GM12878 (cell line): Measurements from ENCODE around the gene MIF. TPM values are rescaled to one million over a fixed set of nuclear protein-coding genes. Genes with fewer than 3 reads are reported as not detected.
A peak's percentile ranks its signal among the peaks of the same experiment; 100 is the strongest.

Experiments
- ATF2 ChIP-seq: IDR thresholded peaks from 2 replicates; pipeline ENCODE4 v1.6.1; 2012; ENCODE audit warnings: low read length, inconsistent platforms
- BCL3 ChIP-seq: IDR thresholded peaks from 2 replicates; pipeline ENCODE4 v1.6.1; 2011; ENCODE audit warnings: borderline replicate concordance, low read depth, mild to moderate bottlenecking, moderate library complexity, low read length; ENCODE audit not compliant: insufficient read depth, poor library complexity, severe bottlenecking
- BHLHE40 ChIP-seq, 2 experiments: fragments of 450-650 bp in 1 of 2; IDR thresholded peaks; 2 replicates each; pipeline ENCODE4 v1.6.1; 2011 to 2017; ENCODE audit warnings: low read depth in 2 of 2, borderline replicate concordance in 1 of 2, improper control_type of control experiment in 1 of 2, low read length in 1 of 2, mild to moderate bottlenecking in 1 of 2
- CHD4 ChIP-seq: fragments of 200-600 bp; sonication (generic); IDR thresholded peaks from 2 replicates; pipeline ENCODE4 v1.6.1; 2016; ENCODE audit warnings: mild to moderate bottlenecking
- EED ChIP-seq: sonication (generic); IDR thresholded peaks from 2 replicates; pipeline ENCODE4 v1.6.1; 2016; ENCODE audit warnings: antibody characterized with exemption, low read depth
- ESRRA ChIP-seq: IDR thresholded peaks from 2 replicates; pipeline ENCODE4 v1.6.1; 2012; ENCODE audit warnings: mild to moderate bottlenecking, low read length, improper control_type of control experiment
- FOS ChIP-seq: IDR thresholded peaks from 3 replicates; pipeline ENCODE4 v1.6.1; 2011; ENCODE audit warnings: borderline replicate concordance; ENCODE audit not compliant: insufficient read length; ENCODE audit errors: extremely low read depth
- IRF3 ChIP-seq: fragments of 450-650 bp; IDR thresholded peaks from 2 replicates; pipeline ENCODE4 v1.6.1; 2014; ENCODE audit warnings: mild to moderate bottlenecking
- KDM1A ChIP-seq: fragments of 200-600 bp; sonication (generic); IDR thresholded peaks from 2 replicates; pipeline ENCODE4 v1.6.1; 2016; ENCODE audit warnings: borderline replicate concordance
- NR2F1 ChIP-seq: fragments of 450-650 bp; conservative IDR thresholded peaks from 2 replicates; pipeline ENCODE4 v1.6.1; 2017; ENCODE audit warnings: mild to moderate bottlenecking
- NRF1 ChIP-seq: conservative IDR thresholded peaks from 2 replicates; pipeline ENCODE4 v1.6.1; 2011; ENCODE audit warnings: mild to moderate bottlenecking, low read depth, low read length, improper control_type of control experiment
- POLR2A ChIP-seq: IDR thresholded peaks from 2 replicates; pipeline ENCODE4 v1.6.1; 2011; ENCODE audit warnings: low read depth, mild to moderate bottlenecking, low read length
- POLR2AphosphoS5 ChIP-seq: IDR thresholded peaks from 2 replicates; pipeline ENCODE4 v1.6.1; 2011; ENCODE audit warnings: mild to moderate bottlenecking, low read length, inconsistent platforms
- RCOR1 ChIP-seq: conservative IDR thresholded peaks from 2 replicates; pipeline ENCODE4 v1.6.1; 2012; ENCODE audit warnings: low read depth, low read length, improper control_type of control experiment
- SPI1 ChIP-seq: IDR thresholded peaks from 2 replicates; pipeline ENCODE4 v1.6.1; 2011; ENCODE audit warnings: low read depth, mild to moderate bottlenecking, low read length, moderate library complexity, borderline replicate concordance; ENCODE audit not compliant: insufficient read depth
- STAT3 ChIP-seq: IDR thresholded peaks from 2 replicates; pipeline ENCODE4 v1.6.1; 2011; ENCODE audit warnings: low read depth, low read length, improper control_type of control experiment
- USF2 ChIP-seq: IDR thresholded peaks from 2 replicates; pipeline ENCODE4 v1.6.1; 2011; ENCODE audit warnings: low read depth, low read length, improper control_type of control experiment, borderline replicate concordance
- ZBTB33 ChIP-seq: fragments of 450-650 bp; IDR thresholded peaks from 2 replicates; pipeline ENCODE4 v1.6.1; 2017; ENCODE audit warnings: mild to moderate bottlenecking
- ZNF207 ChIP-seq: fragments of 450-650 bp; IDR thresholded peaks from 2 replicates; pipeline ENCODE4 v1.6.1; 2014; ENCODE audit warnings: antibody characterized with exemption, mild to moderate bottlenecking, borderline replicate concordance
- ZNF217 ChIP-seq: fragments of 450-650 bp; IDR thresholded peaks from 2 replicates; pipeline ENCODE4 v1.6.1; 2017; ENCODE audit warnings: antibody characterized with exemption, mild to moderate bottlenecking
- ZNF274 ChIP-seq: IDR thresholded peaks from one replicate; pipeline ENCODE4 v1.8.0; 2011; ENCODE audit not compliant: insufficient read length, insufficient read depth
- ZNF384 ChIP-seq: IDR thresholded peaks from 2 replicates; pipeline ENCODE4 v1.6.1; 2012; ENCODE audit warnings: low read depth, mild to moderate bottlenecking, low read length, improper control_type of control experiment, borderline replicate concordance
- polyA plus RNA-seq, 11 experiments: library from polyadenylated mRNA; depleted of rRNA in 4 of 11; unstranded in 6 of 11; stranded (reverse) in 5 of 11; fragments of >200 nt; fragmentation: Nextera tagmentation in 4 of 11; fragmentation: Illumina TruSeq in 1 of 11; extraction: Ambion mirVana in 4 of 11; extraction: Trizol in 1 of 11; gene quantifications; 1 replicate in 1 of 11; 2 replicates in 10 of 11; pipeline versions ENCODE4 v1.2.1 to v1.2.3, GENCODE V29; 2011 to 2016; ENCODE audit warnings: inconsistent platforms in 2 of 11, missing spikeins in 2 of 11, low read depth in 1 of 11
- total RNA-seq, 4 experiments: library from RNA; depleted of rRNA in 3 of 4; stranded (reverse); fragments of >200 nt in 3 of 4; fragmentation: Illumina TruSeq in 1 of 4; extraction: Trizol in 1 of 4; gene quantifications; 2 replicates each; pipeline versions ENCODE4 v1.2.1 to v1.2.3, GENCODE V29; 2013 to 2021

MIF gene
- total and polyA plus RNA-seq, 10 of the 15 experiments (the other 5 are each of a cell fraction or from before 2014, with no cell fraction given): 37.7 to 2,972 (median 766) TPM

GRCh38 chr22:23849009-23850006 lies 44.9 kb upstream of the MIF start (continued):
- TF ChIP-seq ZNF274: no peak
- TF ChIP-seq ESRRA: no peak
- TF ChIP-seq ZNF384: no peak
- TF ChIP-seq ATF2: no peak
- no peak for TF ChIP-seq STAT3
- TF ChIP-seq POLR2AphosphoS5: no peak
- TF ChIP-seq ZBTB33: no peak
- TF ChIP-seq ZNF207: peak; percentile 68; the same call in 1 of the 2 replicates
- TF ChIP-seq NR2F1: no peak
- no peak for TF ChIP-seq NRF1
- no peak for TF ChIP-seq SPI1
- no peak for TF ChIP-seq POLR2A
- TF ChIP-seq USF2: no peak
- no peak for TF ChIP-seq KDM1A
- TF ChIP-seq BHLHE40 (IDR thresholded peaks at IDR 0.05; ENCODE audit: borderline replicate concordance in 1 of 2, low read depth in 2 of 2, low read length in 1 of 2): 0 out of 4 replicates have a peak, but pooled peaks of 1 of the 2 experiments have one; percentile 27
- TF ChIP-seq EED: 0 out of 2 replicates have a peak, but pooled peaks have one; percentile 22
- TF ChIP-seq IRF3: no peak
- no peak for TF ChIP-seq RCOR1
- no peak for TF ChIP-seq FOS
- TF ChIP-seq CHD4: no peak
- TF ChIP-seq ZNF217: no peak
- peak; percentile 80 for TF ChIP-seq BCL3
